ENCODE results near the gene WDR36.

- TF ChIP-seq POLR2A (IDR thresholded peaks at IDR 0.05) = no peak
- no peak for TF ChIP-seq CTCF (IDR thresholded peaks at IDR 0.05)
- TF ChIP-seq POLR2AphosphoS5 (IDR thresholded peaks at IDR 0.05) = no peak
Measured at GRCh38 chr5:111099058-111099778, 7.1 kb downstream of the WDR36 start.

All from upper lobe of left lung (tissue), 4 donors.